Gastroesophageal sphincter (tissue), 4 donors: Measurements from ENCODE around the gene ARID5B. TPM values are rescaled to one million over a fixed set of nuclear protein-coding genes. Genes with fewer than 3 reads are reported as not detected.

Experiments used
- ATAC-seq: fragments of 150-250 bp; one replicate; pipeline ENCODE4 v1.9.1; 2016; ENCODE audit warnings: mild to moderate bottlenecking, moderate library complexity
- H3K27ac ChIP-seq, 4 donors: fragments of 200-600 bp; sonication (generic) in 3 of 4; 1 replicate in 3 of 4; 2 replicates in 1 of 4; pipeline ENCODE4 v1.5.1; 2016 to 2019
- H3K27me3 ChIP-seq: fragments of 200-600 bp; sonication (generic); one replicate; pipeline ENCODE4 v1.5.1; 2019
- H3K36me3 ChIP-seq, 2 donors: fragments of 200-600 bp; sonication (generic); one replicate each; pipeline ENCODE4 v1.5.1; 2019; ENCODE audit warnings: control low read depth in 1 of 2
- H3K4me1 ChIP-seq, 3 donors: fragments of 200-600 bp; sonication (generic); 1 replicate in 2 of 3; 2 replicates in 1 of 3; pipeline ENCODE4 v1.5.1; 2016 to 2019; ENCODE audit warnings: control low read depth in 2 of 3
- H3K4me3 ChIP-seq, 2 donors: fragments of 200-600 bp; sonication (generic); one replicate each; pipeline ENCODE4 v1.5.1; 2019; ENCODE audit warnings: mild to moderate bottlenecking in 1 of 2, moderate library complexity in 1 of 2
- H3K9me3 ChIP-seq, 3 donors: fragments of 200-600 bp; sonication (generic); one replicate each; pipeline ENCODE4 v1.5.1; 2017 to 2019; ENCODE audit warnings: control low read depth in 2 of 3
- EP300 ChIP-seq: sonication (generic); formaldehyde crosslinking; IDR thresholded peaks from one replicate; pipeline ENCODE4 v1.6.1; 2017; ENCODE audit warnings: antibody characterized with exemption, mild to moderate bottlenecking
- POLR2A ChIP-seq, 2 donors: fragments of 450-650 bp; IDR thresholded peaks; one replicate each; pipeline ENCODE4 v1.6.1; 2017; ENCODE audit warnings: antibody characterized with exemption in 2 of 2, mild to moderate bottlenecking in 2 of 2, moderate library complexity in 1 of 2
- POLR2AphosphoS5 ChIP-seq: sonication (generic); formaldehyde crosslinking; IDR thresholded peaks from one replicate; pipeline ENCODE4 v1.6.1; 2017; ENCODE audit warnings: antibody characterized with exemption
- WGBS, 2 donors: methylation state at CpG; one replicate each; pipeline ENCODE4 v1.1.5; 2018; ENCODE audit warnings: low coverage in 1 of 2; 5-methylcytosine and 5-hydroxymethylcytosine counted together
- total RNA-seq, 4 donors: library from RNA; depleted of rRNA; stranded (reverse); fragments of >200 nt; gene quantifications; one replicate each; pipeline ENCODE4 v1.1.0, GENCODE V29; 2016
- TF ChIP-seq, protein P1 (sequence below), 4 experiments: fragments of 200-600 bp in 2 of 4; fragments of 450-650 bp in 2 of 4; sonication (generic) in 1 of 4; IDR thresholded peaks; one replicate each; pipeline ENCODE4 v1.5.1; 2017 to 2019; ENCODE audit warnings: antibody characterized with exemption in 4 of 4, mild to moderate bottlenecking in 2 of 4, moderate library complexity in 2 of 4

Gene ARID5B
- total RNA-seq, 4 donors from 2014 or later: 34.7 to 81.4 (median 62.5) TPM

DNA sequence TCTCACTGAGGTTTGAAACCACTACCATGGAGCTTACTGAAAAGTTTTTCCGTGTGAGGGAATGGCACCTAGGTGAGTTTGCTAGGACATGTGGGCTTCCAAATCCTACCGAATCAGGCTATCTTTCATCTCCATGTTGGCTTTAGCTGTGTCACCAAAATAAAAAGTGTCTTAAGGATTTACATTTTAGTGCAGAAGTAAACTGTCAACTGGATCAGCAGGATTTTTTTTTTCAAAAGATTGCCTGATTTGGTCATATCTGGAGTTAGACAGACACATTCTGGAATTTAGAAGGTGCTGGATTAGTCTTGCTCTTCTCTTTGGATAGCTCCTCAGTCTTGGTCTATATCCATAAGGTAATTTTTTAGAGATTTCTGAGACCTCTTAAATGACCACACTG, 5.5 kb downstream of the ARID5B start:
- 85 to 100% methylated on average over 2 of the region's 2 CpGs for WGBS, 2 donors
- no peak for ATAC-seq
- H3K4me3 ChIP-seq: no peak overlapping the region
- no peaks in the 10 kb centered on the region for H3K27me3 ChIP-seq
- H3K9me3 ChIP-seq: no peaks in the 10 kb centered on the region
- no peak overlapping the region for H3K27ac ChIP-seq
- TF ChIP-seq, protein P1, sequence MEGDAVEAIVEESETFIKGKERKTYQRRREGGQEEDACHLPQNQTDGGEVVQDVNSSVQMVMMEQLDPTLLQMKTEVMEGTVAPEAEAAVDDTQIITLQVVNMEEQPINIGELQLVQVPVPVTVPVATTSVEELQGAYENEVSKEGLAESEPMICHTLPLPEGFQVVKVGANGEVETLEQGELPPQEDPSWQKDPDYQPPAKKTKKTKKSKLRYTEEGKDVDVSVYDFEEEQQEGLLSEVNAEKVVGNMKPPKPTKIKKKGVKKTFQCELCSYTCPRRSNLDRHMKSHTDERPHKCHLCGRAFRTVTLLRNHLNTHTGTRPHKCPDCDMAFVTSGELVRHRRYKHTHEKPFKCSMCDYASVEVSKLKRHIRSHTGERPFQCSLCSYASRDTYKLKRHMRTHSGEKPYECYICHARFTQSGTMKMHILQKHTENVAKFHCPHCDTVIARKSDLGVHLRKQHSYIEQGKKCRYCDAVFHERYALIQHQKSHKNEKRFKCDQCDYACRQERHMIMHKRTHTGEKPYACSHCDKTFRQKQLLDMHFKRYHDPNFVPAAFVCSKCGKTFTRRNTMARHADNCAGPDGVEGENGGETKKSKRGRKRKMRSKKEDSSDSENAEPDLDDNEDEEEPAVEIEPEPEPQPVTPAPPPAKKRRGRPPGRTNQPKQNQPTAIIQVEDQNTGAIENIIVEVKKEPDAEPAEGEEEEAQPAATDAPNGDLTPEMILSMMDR (IDR thresholded peaks at IDR 0.05): no peak
- TF ChIP-seq EP300 (no peak), POLR2A (IDR thresholded peaks at IDR 0.05) (no peak), POLR2AphosphoS5 (no peak)
- H3K36me3 ChIP-seq: no peaks in the 10 kb centered on the region
- peaks cover 6 to 60% (median 8%) of the 10 kb centered on the region in 3 donors for H3K4me1 ChIP-seq

DNA sequence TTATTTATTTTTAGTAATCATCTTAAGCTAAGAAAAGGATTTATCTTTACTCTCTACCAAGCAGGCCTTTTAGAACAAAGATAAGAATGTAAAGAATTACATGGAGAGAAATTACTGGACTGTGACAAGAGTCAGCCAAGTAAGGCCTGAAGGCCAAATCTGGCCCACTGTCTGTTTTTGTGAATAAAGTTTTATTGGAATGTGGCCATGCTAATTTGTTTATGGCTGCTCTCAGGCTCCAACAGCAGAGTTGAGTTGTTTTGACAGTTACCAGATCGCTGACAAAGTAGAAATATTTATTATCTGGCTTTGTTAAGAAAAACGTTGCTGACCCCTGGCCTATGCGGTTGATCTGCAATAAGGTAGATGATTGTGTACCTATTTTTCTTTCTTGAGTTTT, 6.1 kb downstream of the ARID5B start:
- no peak overlapping the region for H3K27ac ChIP-seq
- H3K4me3 ChIP-seq: no peak overlapping the region
- no peaks in the 10 kb centered on the region for H3K27me3 ChIP-seq
- no peaks in the 10 kb centered on the region for H3K36me3 ChIP-seq
- no peak for TF ChIP-seq POLR2A (IDR thresholded peaks at IDR 0.05)
- no peak for TF ChIP-seq POLR2AphosphoS5
- TF ChIP-seq, protein P1 (IDR thresholded peaks at IDR 0.05): no peak
- TF ChIP-seq EP300: no peak
- no peak for ATAC-seq
- no peaks in the 10 kb centered on the region for H3K9me3 ChIP-seq
- H3K4me1 ChIP-seq: peaks cover 6 to 60% (median 8%) of the 10 kb centered on the region in 3 donors
- 57 to 70% methylated on average over 3 of the region's 3 CpGs for WGBS, 2 donors

DNA sequence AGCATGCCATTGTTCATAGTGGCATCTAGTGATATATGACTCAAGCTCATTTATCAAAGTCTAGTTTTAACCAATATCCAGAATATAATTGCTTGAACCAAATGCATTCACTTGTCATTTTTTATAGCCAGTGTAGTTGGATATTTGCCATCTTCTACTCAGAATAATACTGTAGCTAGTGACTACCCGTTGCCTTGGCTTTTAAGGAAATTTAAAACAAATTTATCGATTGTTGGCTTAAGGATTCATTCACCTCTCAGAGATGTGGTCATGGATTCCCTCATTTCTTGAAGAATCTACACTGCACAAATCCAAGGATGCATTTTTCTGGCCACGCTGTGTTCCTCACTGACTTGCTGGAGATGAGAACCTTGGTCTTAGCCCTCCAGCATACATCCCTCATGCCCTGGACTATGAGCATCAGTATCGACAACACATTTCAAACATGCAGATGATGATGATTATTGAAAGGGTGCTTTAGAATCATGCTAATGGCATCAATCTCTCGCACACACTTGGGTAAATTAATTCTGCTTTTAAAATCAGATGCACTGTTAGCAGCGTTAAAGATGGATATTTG, 8.8 kb downstream of the ARID5B start:
- no peaks in the 10 kb centered on the region for H3K36me3 ChIP-seq
- TF ChIP-seq, protein P1 (IDR thresholded peaks at IDR 0.05): no peak
- TF ChIP-seq POLR2A (IDR thresholded peaks at IDR 0.05) (no peak), EP300 (no peak), POLR2AphosphoS5 (no peak)
- no peaks in the 10 kb centered on the region for H3K27me3 ChIP-seq
- H3K4me3 ChIP-seq: no peak overlapping the region
- peaks cover 0 to 51% (median 0%) of the 10 kb centered on the region in 3 donors for H3K4me1 ChIP-seq
- H3K27ac ChIP-seq: peak overlapping the region in 1 of 4 donors; percentile 49
- no peaks in the 10 kb centered on the region for H3K9me3 ChIP-seq
- ATAC-seq: no peak
- 92% methylated on average over 6 of the region's 6 CpGs for WGBS, 2 donors

GRCh38 chr10:61910894-61911293, 9.4 kb downstream of the ARID5B start:
- no peaks in the 10 kb centered on the region for H3K36me3 ChIP-seq
- H3K27ac ChIP-seq: peak overlapping the region in 1 of 4 donors; percentile 49
- H3K4me1 ChIP-seq: peaks cover 0 to 45% (median 0%) of the 10 kb centered on the region in 3 donors
- no peak for TF ChIP-seq POLR2A (IDR thresholded peaks at IDR 0.05)
- no peak for TF ChIP-seq POLR2AphosphoS5
- no peak for TF ChIP-seq EP300
- TF ChIP-seq, protein P1 (IDR thresholded peaks at IDR 0.05): no peak
- H3K4me3 ChIP-seq: no peak overlapping the region
- H3K9me3 ChIP-seq: no peaks in the 10 kb centered on the region
- no peak for ATAC-seq
- WGBS, 2 donors: 61% methylated on average over 2 of the region's 2 CpGs; no CpG with 5 or more reads in 1 of the 2 donors
- H3K27me3 ChIP-seq: no peaks in the 10 kb centered on the region

GRCh38 chr10:61911425-61911824, 9.9 kb downstream of the ARID5B start:
- WGBS, 2 donors: 56 to 58% methylated on average over 5 of the region's 5 CpGs
- Histone ChIP-seq H3K36me3 (no peaks in the 10 kb centered on the region), H3K9me3 (no peaks in the 10 kb centered on the region), H3K4me3 (no peak overlapping the region), H3K4me1 (peaks cover 0 to 40% (median 0%) of the 10 kb centered on the region in 3 donors), H3K27ac (no peak overlapping the region), H3K27me3 (no peaks in the 10 kb centered on the region)
- ATAC-seq: no peak
- TF ChIP-seq EP300: no peak
- TF ChIP-seq, protein P1 (IDR thresholded peaks at IDR 0.05): no peak
- no peak for TF ChIP-seq POLR2AphosphoS5
- no peak for TF ChIP-seq POLR2A (IDR thresholded peaks at IDR 0.05)
